ENCODE data around the gene ZNF664. TPM values are rescaled to one million over a fixed set of nuclear protein-coding genes. Genes with fewer than 3 reads are reported as not detected.

ZNF664 gene
- total RNA-seq, 4 donors from 2014 or later = 23.1 to 97.1 (median 52.1) TPM

DNA sequence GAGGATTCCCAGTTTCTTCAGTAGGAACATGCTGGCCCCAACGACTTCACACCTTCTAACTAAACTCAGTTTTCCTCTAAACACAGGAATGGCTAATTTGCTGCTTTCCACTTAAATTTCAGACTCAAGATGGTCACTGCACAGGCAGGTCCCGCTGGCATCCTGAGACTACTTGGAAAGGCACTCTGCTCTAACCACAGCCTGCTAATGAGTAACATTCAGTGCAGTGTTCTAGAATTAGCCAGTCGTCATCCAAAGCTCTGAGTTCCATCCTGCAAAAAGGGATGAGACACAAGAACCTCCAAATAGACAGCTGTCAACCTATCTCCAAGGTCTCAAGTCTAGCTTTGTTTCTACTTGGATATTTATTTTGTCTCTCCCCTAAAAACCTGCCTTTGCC is 6.4 kb upstream of the ZNF664 start:
- TF ChIP-seq, protein P1, sequence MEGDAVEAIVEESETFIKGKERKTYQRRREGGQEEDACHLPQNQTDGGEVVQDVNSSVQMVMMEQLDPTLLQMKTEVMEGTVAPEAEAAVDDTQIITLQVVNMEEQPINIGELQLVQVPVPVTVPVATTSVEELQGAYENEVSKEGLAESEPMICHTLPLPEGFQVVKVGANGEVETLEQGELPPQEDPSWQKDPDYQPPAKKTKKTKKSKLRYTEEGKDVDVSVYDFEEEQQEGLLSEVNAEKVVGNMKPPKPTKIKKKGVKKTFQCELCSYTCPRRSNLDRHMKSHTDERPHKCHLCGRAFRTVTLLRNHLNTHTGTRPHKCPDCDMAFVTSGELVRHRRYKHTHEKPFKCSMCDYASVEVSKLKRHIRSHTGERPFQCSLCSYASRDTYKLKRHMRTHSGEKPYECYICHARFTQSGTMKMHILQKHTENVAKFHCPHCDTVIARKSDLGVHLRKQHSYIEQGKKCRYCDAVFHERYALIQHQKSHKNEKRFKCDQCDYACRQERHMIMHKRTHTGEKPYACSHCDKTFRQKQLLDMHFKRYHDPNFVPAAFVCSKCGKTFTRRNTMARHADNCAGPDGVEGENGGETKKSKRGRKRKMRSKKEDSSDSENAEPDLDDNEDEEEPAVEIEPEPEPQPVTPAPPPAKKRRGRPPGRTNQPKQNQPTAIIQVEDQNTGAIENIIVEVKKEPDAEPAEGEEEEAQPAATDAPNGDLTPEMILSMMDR (IDR thresholded peaks at IDR 0.05) = no peak
- TF ChIP-seq POLR2A (IDR thresholded peaks at IDR 0.05) = no peak
- H3K27ac ChIP-seq = no peak overlapping the region
- H3K27me3 ChIP-seq = no peaks in the 10 kb centered on the region
- no peaks in the 10 kb centered on the region for H3K9me3 ChIP-seq
- no peak for DNase-seq
- no peaks in the 10 kb centered on the region for H3K36me3 ChIP-seq
- intact Hi-C loops (cut with DNase I; ENCODE audit: low total_unique reads) = no loop called here
- no peak overlapping the region for H3K4me3 ChIP-seq
- no peaks in the 10 kb centered on the region for H3K4me1 ChIP-seq

DNA sequence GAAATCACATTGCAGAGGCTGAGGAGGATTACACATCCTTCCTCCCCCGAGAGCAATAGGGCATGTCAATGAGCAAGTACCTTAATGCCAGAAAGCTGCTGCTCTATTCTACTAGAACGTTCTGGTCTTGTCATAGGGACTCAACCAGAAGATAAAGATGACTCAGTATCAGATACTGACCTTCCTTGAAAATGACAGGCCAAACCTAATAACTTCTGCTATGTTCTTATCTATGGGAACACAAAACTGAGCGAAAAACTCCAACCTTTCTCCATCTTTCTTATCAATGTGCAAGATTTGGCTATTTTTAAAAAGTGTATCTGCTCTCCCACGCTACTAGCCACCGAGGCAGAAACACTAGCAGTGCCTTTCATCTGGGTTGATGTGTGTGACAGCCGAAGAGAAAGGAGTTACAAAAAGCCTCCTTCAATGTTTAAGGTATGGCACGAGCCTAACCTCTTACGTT is 5.9 kb upstream of the ZNF664 start:
- no peaks in the 10 kb centered on the region for H3K27me3 ChIP-seq

DNA sequence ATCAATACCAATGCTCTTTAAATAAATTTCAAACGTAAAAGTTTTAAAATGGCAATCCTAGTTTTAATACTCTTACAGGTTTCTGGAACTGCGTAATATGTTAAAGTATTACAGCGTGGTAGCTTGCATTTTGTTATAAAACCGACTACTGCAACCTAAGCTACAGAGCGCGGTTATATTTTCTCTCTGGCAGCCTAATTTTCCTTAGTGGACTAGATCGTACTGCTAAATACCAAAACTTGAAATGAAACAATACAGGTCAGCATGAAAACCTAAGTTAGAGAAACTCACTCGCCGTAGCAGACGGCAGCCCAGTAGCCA is 1.6 kb upstream of the ZNF664 start:
- H3K27me3 ChIP-seq = no peaks in the 10 kb centered on the region
- TF ChIP-seq POLR2A (IDR thresholded peaks at IDR 0.05) = no peak
- TF ChIP-seq, protein P1 (IDR thresholded peaks at IDR 0.05) = no peak
- H3K9me3 ChIP-seq = no peaks in the 10 kb centered on the region
- H3K27ac ChIP-seq = peak overlapping the region; percentile 94 to 99
- intact Hi-C loops (cut with DNase I; ENCODE audit: low total_unique reads) = no loop called here
- no peaks in the 10 kb centered on the region for H3K36me3 ChIP-seq
- DNase-seq = no peak
- peaks cover 0 to 10% of the 10 kb centered on the region in 2 donors for H3K4me1 ChIP-seq
- peak overlapping the region; percentile 74 to 97 for H3K4me3 ChIP-seq

More for the DNA sequence above, 5.9 kb upstream of the ZNF664 start:
- Histone ChIP-seq H3K36me3 (no peaks in the 10 kb centered on the region), H3K4me3 (no peak overlapping the region), H3K27ac (no peak overlapping the region), H3K9me3 (no peaks in the 10 kb centered on the region), H3K4me1 (no peaks in the 10 kb centered on the region)
- no peak for TF ChIP-seq POLR2A (IDR thresholded peaks at IDR 0.05)
- TF ChIP-seq, protein P1 (IDR thresholded peaks at IDR 0.05) = no peak
- no peak for DNase-seq
- intact Hi-C loops (cut with DNase I; ENCODE audit: low total_unique reads) = no loop called here

DNA sequence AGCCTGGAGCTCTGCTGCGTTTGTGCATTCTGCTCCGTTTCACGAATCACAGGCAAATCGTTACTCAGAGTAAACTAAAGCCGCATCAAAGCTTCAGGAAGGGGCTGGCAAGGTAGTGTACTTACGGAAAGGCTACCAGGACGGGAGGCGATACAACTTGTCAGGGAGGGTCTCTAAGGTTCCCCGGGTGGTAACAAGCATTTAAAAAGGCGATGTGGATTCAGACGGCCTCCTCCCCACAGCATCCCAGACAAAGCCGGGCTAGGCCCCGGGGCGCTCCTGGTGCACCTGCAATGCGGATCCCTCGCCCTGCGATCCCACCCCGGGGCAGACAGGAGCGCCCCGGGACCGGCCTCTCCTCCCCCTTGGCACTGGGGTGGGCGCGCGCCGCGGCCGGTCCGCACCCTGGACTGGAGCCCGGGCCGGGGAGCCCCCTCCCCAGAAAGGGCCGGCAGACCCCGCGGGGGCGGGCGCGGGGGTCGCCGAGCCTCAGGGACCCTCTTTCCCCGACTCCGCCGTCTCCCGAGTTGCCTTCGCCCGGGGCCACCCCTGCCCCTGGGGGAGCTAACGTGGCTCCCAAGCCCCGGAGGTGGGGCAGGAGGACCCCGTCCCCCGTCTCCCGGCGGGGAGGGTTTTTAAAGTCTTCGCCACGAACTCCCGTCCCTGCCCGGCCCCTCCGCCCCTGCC is 1.1 kb upstream of the ZNF664 start:
- DNase-seq = peak; percentile 38 to 42
- Histone ChIP-seq H3K27me3 (no peaks in the 10 kb centered on the region), H3K27ac (peak overlapping the region; percentile 94 to 99), H3K36me3 (no peaks in the 10 kb centered on the region), H3K4me3 (peak overlapping the region; percentile 74 to 97), H3K4me1 (peaks cover 0 to 10% of the 10 kb centered on the region in 2 donors), H3K9me3 (no peaks in the 10 kb centered on the region)
- TF ChIP-seq, protein P1 (IDR thresholded peaks at IDR 0.05) = no peak
- TF ChIP-seq POLR2A (IDR thresholded peaks at IDR 0.05) = no peak
- intact Hi-C loops (cut with DNase I; ENCODE audit: low total_unique reads) = no loop called here

DNA sequence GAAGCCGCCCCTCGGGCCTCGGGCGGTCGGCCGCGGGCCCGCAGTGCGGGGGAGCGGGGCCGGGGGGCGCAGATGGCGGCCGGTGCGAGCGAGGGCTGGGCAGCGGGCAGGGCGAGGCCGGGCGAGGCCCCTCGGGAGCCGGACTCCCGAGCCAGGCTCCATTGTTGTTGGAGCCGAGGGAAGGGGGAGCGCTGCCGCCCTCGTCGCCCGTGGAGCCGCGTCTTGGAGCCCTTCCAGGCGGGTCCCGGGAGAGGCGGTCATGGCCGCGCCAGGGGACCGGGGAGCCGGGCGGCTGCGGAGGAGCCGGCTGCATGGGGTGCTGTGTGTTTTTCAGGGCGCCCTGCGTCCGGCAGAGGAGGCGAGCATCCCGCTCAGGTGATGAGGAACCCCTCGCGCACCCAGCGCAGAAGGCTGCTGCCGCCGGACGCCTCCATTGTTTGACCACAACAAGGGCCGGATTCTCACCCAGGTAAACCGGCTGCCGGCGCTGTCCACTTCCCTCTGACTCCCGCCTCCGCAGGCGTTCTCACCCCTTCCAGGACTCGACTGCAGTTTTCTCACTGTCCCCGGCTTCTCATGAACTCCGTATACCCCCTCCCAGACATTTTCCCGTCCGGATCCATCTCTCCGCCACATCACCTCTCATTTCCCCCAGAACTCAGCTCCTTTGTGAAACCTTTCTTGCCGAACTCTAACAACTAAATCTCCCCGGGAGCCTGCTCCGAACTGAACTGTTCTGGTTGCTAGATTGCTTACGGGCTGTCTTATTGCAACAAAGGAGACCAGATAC is 732 bp downstream of the ZNF664 start:
- TF ChIP-seq, protein P1 (IDR thresholded peaks at IDR 0.05) = no peak
- no peak for TF ChIP-seq POLR2A (IDR thresholded peaks at IDR 0.05)
- no peaks in the 10 kb centered on the region for H3K36me3 ChIP-seq
- peak; percentile 27 to 55 for DNase-seq
- H3K27ac ChIP-seq = peak overlapping the region; percentile 94 to 99
- H3K27me3 ChIP-seq = no peaks in the 10 kb centered on the region
- H3K9me3 ChIP-seq = no peaks in the 10 kb centered on the region
- peaks cover 0 to 10% of the 10 kb centered on the region in 2 donors for H3K4me1 ChIP-seq
- intact Hi-C loops (cut with DNase I; ENCODE audit: low total_unique reads) = no loop called here
- H3K4me3 ChIP-seq = peak overlapping the region; percentile 75 to 97
